GM12892 (cell line): Measurements from ENCODE around the gene FAHD1.

Experiments
- POLR2A ChIP-seq: IDR thresholded peaks from 2 replicates; pipeline ENCODE4 v1.6.1; 2011; ENCODE audit warnings: low read depth, low read length, control low read depth
- POLR2AphosphoS5 ChIP-seq: IDR thresholded peaks from 2 replicates; pipeline ENCODE4 v1.6.1; 2011; ENCODE audit warnings: low read depth, low read length, control low read depth

GRCh38 chr16:1780677-1781072, 46.3 kb upstream of the FAHD1 start:
- TF ChIP-seq POLR2A (no peak), POLR2AphosphoS5 (no peak)
